Posterior vena cava (tissue), 2 donors: ENCODE data around the gene ARHGEF2. TPM values are rescaled to one million over a fixed set of nuclear protein-coding genes. Genes with fewer than 3 reads are reported as not detected.

Experiments used
- DNase-seq: peaks from one replicate; pipeline ENCODE4 v3.0.0-alpha.2; 2020; ENCODE audit warnings: low spot score
- intact Hi-C, 2 donors: fragments of 100-400 bp; cut with DNase I; formaldehyde crosslinking; loops; one replicate each; pipeline versions ENCODE4 v1.14.1 to v1.14.2; 2022 to 2023
- total RNA-seq, 2 donors: library from RNA; stranded (reverse); fragmentation: NEBNext Ultra II Directional; extraction: Animal tissue kit (Norgen Biotek cat#: 25700); gene quantifications; one replicate each; pipeline ENCODE4 v1.2.1, GENCODE V29; 2021
- donor health status: DM: yes; HTN: yes; CAD: no.
- donor health status: DM: yes; HTN: yes; CAD: no.

ARHGEF2 gene
- total RNA-seq, 2 donors from 2014 or later, result 138 to 161 TPM

GRCh38 chr1:155975375-155976061 lies 2.8 kb downstream of the ARHGEF2 start:
- intact Hi-C loops, result no loop called here
- no peak for DNase-seq

- intact Hi-C loops, result no loop called here
- no peak for DNase-seq
Measured at GRCh38 chr1:155974208-155975115, 3.9 kb downstream of the ARHGEF2 start.

DNA sequence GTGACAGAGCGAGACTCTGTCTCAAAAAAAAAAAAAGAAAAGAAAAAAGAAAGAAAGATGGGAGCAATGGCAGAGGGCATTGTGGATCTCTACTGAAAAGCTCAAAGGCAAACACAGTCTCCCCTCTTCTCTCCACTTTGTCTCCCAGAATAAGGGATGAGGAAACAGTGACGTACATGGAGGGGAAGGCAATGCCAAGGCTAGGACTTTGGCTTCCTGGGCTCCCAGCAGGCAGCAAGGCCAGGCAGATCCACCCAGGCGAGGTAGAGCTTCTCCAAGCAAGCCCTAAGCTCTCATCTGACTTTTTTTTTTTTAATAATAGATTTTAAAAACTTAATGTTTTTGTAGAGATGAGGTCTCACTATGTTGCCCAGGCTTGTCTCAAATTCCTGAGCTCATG lies 4.6 kb downstream of the ARHGEF2 start:
- DNase-seq, result no peak
- intact Hi-C loops, result no loop called here

GRCh38 chr1:155971910-155972809 lies 6.2 kb downstream of the ARHGEF2 start:
- intact Hi-C loops, result loop anchor here in 1 of 2 donors (2.0 kb wide), 1 partner anchor 17 kb away; no protein-coding TSS in a partner anchor
- DNase-seq, result no peak

DNA sequence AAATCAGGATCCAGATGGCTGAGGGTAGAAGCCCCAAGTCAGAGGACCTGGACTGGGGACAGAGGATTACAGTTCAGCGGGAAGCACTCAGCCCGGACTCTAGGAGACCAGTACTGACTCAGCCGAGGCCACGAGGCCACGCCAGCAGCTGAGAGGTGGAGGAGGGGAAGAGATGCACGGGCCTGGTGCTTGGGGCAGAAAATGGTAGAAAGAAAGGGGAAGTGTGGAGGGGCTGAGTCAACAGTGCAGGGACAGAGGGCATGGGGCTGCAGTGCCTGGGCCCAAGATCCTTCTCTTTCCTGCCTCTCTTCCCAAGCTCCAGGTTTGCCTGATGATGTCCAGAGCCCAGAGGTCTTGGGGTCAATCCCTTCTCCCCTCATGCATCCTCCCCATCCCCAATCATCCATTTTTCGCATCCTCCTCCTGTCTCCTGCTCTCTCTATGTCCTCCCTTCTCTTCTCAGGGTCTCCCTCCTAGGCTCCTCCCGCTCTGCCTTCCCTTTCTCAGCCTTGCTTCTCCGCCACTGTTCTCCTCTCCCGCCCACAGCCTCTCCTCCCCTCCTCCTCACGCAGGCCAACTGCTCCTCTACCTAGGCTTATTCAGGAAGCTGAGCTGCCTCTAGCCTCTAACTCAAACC lies 7.7 kb downstream of the ARHGEF2 start:
- intact Hi-C loops, result loop anchor here in 1 of 2 donors (2.0 kb wide), 1 partner anchor 18 kb away; no protein-coding TSS in a partner anchor
- peak; percentile 94 for DNase-seq

DNA sequence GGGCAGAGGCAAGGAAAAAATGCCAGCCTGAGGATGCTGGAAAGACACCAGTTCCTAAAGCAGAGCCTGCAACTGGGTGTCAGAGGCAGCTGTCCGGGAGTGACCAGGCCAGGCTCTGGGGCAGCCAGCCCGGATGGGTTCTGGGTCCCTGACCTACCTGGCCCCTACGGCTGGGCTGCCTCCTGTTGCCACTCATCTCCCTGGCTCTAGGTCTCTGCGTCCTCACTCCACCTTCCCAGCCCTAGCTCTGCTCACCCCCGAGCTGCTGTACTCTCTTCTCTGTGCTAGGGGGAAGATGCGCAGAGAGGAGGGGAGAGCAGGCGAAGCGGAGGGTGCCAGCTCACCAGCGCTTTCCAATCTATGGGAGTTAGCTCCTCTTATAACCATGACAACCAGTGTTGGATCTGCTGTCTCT lies 9.0 kb downstream of the ARHGEF2 start:
- intact Hi-C loops, result no loop called here
- no peak for DNase-seq

- DNase-seq, result no peak
- intact Hi-C loops, result no loop called here
Measured at GRCh38 chr1:155968670-155969069, 9.7 kb downstream of the ARHGEF2 start.

DNA sequence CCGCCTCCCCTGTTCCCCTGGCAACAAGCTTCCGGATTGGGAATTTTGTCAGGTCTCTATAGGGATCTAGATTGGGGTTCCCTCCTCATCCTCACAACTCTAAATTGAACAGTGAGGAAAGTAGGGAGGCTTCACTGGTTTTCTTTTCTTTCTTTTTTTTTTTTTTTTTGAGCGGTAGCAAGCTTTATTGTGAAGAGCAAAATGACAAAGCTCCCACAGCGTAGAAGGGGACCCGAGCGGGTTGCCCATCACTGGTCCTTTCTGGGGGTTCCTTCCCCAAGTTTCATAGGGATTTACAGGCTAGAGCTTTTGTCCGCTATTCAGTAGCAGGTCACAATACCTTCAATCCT lies 10.3 kb downstream of the ARHGEF2 start:
- intact Hi-C loops, result no loop called here
- DNase-seq, result no peak

DNA sequence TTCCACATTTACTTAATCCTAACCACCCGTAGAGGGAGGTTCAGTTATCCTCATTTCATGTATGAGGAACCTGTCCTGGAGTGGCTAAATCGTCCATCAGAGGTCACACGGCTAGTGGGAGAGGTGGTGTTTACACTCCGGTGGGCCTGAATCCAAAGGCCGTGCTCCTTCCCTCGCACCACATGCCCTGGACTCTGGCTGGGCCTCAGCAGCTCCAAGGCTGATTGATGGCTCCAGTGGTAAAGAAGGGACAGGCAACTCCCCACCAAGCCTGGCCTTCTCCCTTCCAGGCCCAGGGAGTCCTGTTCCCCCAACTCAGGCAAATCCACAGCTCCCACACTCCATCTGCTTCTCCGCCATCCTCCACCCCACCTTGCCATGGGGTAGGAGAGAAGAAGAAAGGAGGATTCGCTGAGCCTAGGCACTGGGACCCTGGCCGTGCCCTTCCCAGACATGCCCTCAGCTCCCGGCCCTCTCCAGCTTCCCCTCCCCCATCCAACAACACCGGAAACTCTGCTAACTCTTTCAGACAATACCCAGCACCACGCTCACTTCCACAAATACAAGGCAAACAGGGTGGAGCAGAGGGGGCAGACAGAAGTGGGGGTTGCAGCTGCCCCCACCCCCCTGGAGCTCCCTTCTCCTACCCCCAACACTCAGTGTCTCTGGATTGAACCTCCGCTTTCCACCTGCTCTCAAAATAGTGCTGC lies 10.9 kb downstream of the ARHGEF2 start:
- intact Hi-C loops, result no loop called here
- no peak for DNase-seq

- intact Hi-C loops, result no loop called here
Measured at GRCh38 chr1:155966750-155967149, 11.6 kb downstream of the ARHGEF2 start.

GRCh38 chr1:155966135-155966534 lies 12.2 kb downstream of the ARHGEF2 start:
- intact Hi-C loops, result no loop called here

More at GRCh38 chr1:155966750-155967149, 11.6 kb downstream of the ARHGEF2 start:
- no peak for DNase-seq

DNA sequence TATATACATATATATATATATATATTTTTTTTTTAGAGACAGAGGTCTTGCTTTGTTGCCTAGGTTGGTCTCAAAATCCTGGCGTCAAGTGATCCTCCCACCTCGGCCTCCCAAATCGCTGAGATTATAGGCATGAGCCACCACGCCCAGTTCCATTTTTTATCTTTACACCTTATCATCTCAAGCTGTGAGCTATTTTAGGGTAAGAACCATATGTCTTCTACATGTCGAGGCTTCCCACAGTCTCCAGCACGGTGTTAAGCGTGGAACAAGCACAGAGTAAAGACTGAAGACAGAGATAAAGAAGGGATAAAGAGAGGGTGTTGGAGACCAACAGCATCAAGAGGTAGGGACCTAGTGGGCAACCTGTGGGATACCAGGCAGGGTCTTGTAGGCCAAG lies 14.2 kb downstream of the ARHGEF2 start:
- intact Hi-C loops, result no loop called here
- no peak for DNase-seq

More at GRCh38 chr1:155966135-155966534, 12.2 kb downstream of the ARHGEF2 start:
- DNase-seq, result no peak

GRCh38 chr1:155962599-155963211 lies 15.6 kb downstream of the ARHGEF2 start:
- no peak for DNase-seq
- intact Hi-C loops, result no loop called here

DNA sequence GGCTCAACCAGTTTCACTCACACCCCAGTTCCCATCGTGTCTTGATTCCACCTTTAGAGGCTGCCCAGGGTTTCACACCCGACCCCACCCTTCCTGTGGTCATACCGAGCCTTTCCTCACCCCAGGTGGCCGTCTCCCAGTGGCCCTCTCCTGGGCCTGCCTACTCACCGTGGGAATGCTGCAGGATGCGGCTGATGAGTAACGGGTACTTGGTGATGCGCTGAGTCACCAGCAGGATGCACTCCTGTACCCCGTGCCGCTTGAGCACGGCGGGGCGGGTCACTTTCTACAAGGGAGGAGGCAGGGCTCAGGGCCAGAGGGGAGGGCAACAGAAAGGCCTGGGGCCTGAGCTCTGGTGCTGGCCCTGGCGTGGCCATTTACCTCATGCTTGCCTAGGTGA lies 16.4 kb downstream of the ARHGEF2 start:
- DNase-seq, result peak; percentile 93
- intact Hi-C loops, result no loop called here

DNA sequence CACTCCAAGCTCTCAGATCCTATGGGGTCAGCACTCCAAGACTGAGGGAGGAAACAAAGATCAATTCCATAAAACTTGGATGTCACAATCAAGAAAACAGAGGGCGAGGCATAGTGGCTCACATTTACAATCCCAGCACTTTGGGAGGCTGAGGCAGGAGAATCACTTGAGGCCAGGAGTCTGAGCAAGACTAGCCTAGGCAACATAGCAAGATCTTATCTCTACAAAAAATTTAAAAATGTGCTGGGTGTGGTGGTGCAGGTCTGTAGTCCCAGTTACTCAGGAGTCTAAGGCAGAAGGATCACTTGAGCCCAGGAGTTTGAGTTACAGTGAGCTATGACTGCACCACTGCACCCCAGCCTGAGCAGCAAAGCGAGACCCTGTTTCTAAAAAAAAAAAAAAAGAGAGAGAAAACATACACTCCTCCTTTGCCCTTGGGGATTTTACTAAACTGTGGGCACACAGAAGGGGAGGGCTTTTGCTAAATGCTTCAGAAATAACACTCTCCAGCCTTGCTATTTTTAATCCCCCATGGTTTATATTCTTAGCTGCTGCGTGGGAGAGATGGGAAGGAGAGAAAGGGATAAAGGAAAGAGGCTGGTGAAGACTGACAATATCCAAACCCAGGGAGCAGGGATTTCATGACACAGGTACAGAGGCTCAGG lies 18.1 kb downstream of the ARHGEF2 start:
- intact Hi-C loops, result no loop called here
- DNase-seq, result no peak

DNA sequence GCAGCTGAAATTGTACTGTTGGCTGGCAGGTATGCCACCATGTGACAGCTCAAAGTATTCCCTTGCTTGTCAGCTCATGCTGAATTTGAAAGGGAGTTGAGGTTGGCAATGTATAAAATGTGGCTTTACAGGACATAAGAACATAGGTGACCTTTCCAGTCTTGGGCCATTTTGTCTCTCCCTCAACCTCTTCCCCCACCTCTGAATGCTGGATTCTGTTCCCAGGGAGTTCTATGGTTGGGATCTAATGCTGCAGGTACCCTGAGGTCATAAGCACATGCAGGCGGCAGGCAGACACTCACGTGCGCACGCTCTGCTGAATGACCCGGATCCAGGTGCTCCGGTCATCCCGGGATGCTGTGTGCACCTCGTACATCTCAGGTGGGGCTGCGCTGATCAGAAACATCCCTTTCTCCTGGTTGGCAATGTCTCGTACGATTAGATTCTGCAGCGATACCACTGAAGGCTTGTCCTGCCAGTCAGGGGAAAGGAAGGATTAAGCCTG lies 20.9 kb downstream of the ARHGEF2 start:
- no peak for DNase-seq

DNA sequence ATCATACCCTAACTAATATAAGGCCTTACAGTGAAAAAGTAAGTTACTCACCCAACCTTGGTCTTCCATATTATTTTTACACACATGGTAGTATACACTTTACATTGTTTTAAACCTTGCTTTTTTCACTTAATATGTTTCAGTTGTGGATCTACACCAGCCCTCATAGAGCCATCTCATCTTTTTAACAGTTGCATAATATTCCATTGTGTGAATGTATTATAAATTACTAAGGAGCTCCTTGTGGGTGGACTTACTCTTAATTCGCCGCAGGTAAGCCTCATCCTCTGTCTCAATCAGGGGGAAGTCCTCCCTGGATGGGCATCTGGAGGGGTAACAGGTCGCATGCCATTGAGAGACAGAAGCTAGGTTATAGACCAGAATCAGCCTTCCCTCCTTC lies 23.7 kb downstream of the ARHGEF2 start:
- no peak for DNase-seq
- intact Hi-C loops, result no loop called here

More for the DNA sequence above, 20.9 kb downstream of the ARHGEF2 start:
- intact Hi-C loops, result no loop called here
